Measurements from ENCODE around the gene PLXNA4.

- TF ChIP-seq GATA2 (IDR thresholded peaks at IDR 0.05; ENCODE audit: low read depth, low read length) = no peak
- no peak for TF ChIP-seq GATA3 (IDR thresholded peaks at IDR 0.05; ENCODE audit: low read depth, low read length)
Observed at GRCh38 chr7:132220060-132220459, 356.2 kb downstream of the PLXNA4 start.

Data from SH-SY5Y (cell line).